ENCODE results near the gene ZNF532.
"Not testable (repeated sequence)": the region's sequence is repeated elsewhere in the genome, so short reads cannot be mapped to it uniquely, and the experiment has no call there.

Gene ZNF532

GRCh38 chr18:58851856-58852255 lies 12.8 kb upstream of the ZNF532 start:
- Histone ChIP-seq H2BK5ac (ENCODE audit: low read length) (peak overlapping the region; percentile 56), H3K56ac (ENCODE audit: low read length) (peak overlapping the region; percentile 69), H3K36me3 (ENCODE audit: control insufficient read depth, insufficient read depth, low read length) (no peaks in the 10 kb centered on the region), H3K4me3 (ENCODE audit: low read length) (no peak overlapping the region), H3K4me1 (ENCODE audit: control insufficient read depth, low read depth, low read length) (peaks cover 16% of the 10 kb centered on the region), H3K4me2 (ENCODE audit: low read length) (no peak overlapping the region), H3K9ac (ENCODE audit: low read length) (no peak overlapping the region), H4K8ac (ENCODE audit: low read depth, low read length) (no peak overlapping the region), H3K18ac (ENCODE audit: low read length) (peak overlapping the region; percentile 63), H3K4ac (ENCODE audit: low read depth, low read length) (no peak overlapping the region), H2BK15ac (replicated peaks; ENCODE audit: low read depth) (no peak overlapping the region), H3K79me2 (ENCODE audit: control insufficient read depth, insufficient read depth, low read length) (no peaks in the 10 kb centered on the region), H2AK5ac (ENCODE audit: low read length) (no peak overlapping the region), H3K27ac (ENCODE audit: low read depth, low read length) (peak overlapping the region; percentile 84), H3K27me3 (ENCODE audit: insufficient read depth, low read length, poor library complexity) (no peaks in the 10 kb centered on the region), H3K79me1 (ENCODE audit: low read length) (no peaks in the 10 kb centered on the region), H2BK120ac (ENCODE audit: low read depth, low read length) (no peak overlapping the region), H3K23ac (ENCODE audit: low read length) (no peak overlapping the region), H4K5ac (ENCODE audit: low read length) (peak overlapping the region; percentile 26)
- WGBS (ENCODE audit: extremely low coverage, insufficient coverage, low lambda C conversion rate), result no CpG with 5 or more reads among the region's 5 CpGs
- DNase-seq, result peak; percentile 89

- Histone ChIP-seq H2AK5ac (ENCODE audit: low read length) (no peak overlapping the region), H3K36me3 (ENCODE audit: control insufficient read depth, insufficient read depth, low read length) (no peaks in the 10 kb centered on the region), H3K4ac (ENCODE audit: low read depth, low read length) (no peak overlapping the region), H3K79me1 (ENCODE audit: low read length) (no peaks in the 10 kb centered on the region), H4K8ac (ENCODE audit: low read depth, low read length) (no peak overlapping the region), H3K4me1 (ENCODE audit: control insufficient read depth, low read depth, low read length) (peaks cover 14% of the 10 kb centered on the region), H3K27ac (ENCODE audit: low read depth, low read length) (no peak overlapping the region), H3K4me3 (ENCODE audit: low read length) (no peak overlapping the region), H3K18ac (ENCODE audit: low read length) (peak overlapping the region; percentile 52), H3K9ac (ENCODE audit: low read length) (no peak overlapping the region), H3K4me2 (ENCODE audit: low read length) (no peak overlapping the region), H3K23ac (ENCODE audit: low read length) (no peak overlapping the region), H3K56ac (ENCODE audit: low read length) (no peak overlapping the region), H2BK5ac (ENCODE audit: low read length) (no peak overlapping the region), H4K5ac (ENCODE audit: low read length) (no peak overlapping the region), H3K79me2 (ENCODE audit: control insufficient read depth, insufficient read depth, low read length) (no peaks in the 10 kb centered on the region), H3K27me3 (ENCODE audit: insufficient read depth, low read length, poor library complexity) (no peaks in the 10 kb centered on the region), H2BK120ac (ENCODE audit: low read depth, low read length) (no peak overlapping the region), H2BK15ac (replicated peaks; ENCODE audit: low read depth) (no peak overlapping the region)
- no peak for DNase-seq
- WGBS (ENCODE audit: extremely low coverage, insufficient coverage, low lambda C conversion rate), result no CpG with 5 or more reads among the region's 4 CpGs
Measured at GRCh38 chr18:58852629-58853028, 12.0 kb upstream of the ZNF532 start.

- DNase-seq, result no peak
- WGBS (ENCODE audit: extremely low coverage, insufficient coverage, low lambda C conversion rate), result no CpG with 5 or more reads among the region's 3 CpGs
- no peak overlapping the region for H3K4ac ChIP-seq (ENCODE audit: low read depth, low read length)
Measured at GRCh38 chr18:58853561-58853960, 11.1 kb upstream of the ZNF532 start.

GRCh38 chr18:58855521-58855920 lies 9.2 kb upstream of the ZNF532 start:
- not testable (repeated sequence) for H2BK15ac ChIP-seq (replicated peaks; ENCODE audit: low read depth); H4K8ac ChIP-seq (ENCODE audit: low read depth, low read length); H3K27me3 ChIP-seq (ENCODE audit: insufficient read depth, low read length, poor library complexity); H3K4me3 ChIP-seq (ENCODE audit: low read length); H2BK5ac ChIP-seq (ENCODE audit: low read length); H3K9ac ChIP-seq (ENCODE audit: low read length); H3K36me3 ChIP-seq (ENCODE audit: control insufficient read depth, insufficient read depth, low read length); H3K79me2 ChIP-seq (ENCODE audit: control insufficient read depth, insufficient read depth, low read length); H3K23ac ChIP-seq (ENCODE audit: low read length); H3K27ac ChIP-seq (ENCODE audit: low read depth, low read length); DNase-seq; H3K18ac ChIP-seq (ENCODE audit: low read length); H3K56ac ChIP-seq (ENCODE audit: low read length); H4K5ac ChIP-seq (ENCODE audit: low read length); H3K4me2 ChIP-seq (ENCODE audit: low read length); H3K4ac ChIP-seq (ENCODE audit: low read depth, low read length); H3K79me1 ChIP-seq (ENCODE audit: low read length); H2AK5ac ChIP-seq (ENCODE audit: low read length); H2BK120ac ChIP-seq (ENCODE audit: low read depth, low read length)
- H3K4me1 ChIP-seq (ENCODE audit: control insufficient read depth, low read depth, low read length), result peaks cover 13% of the 10 kb centered on the region
- no CpG with 5 or more reads among the region's 7 CpGs for WGBS (ENCODE audit: extremely low coverage, insufficient coverage, low lambda C conversion rate)

More at GRCh38 chr18:58853561-58853960, 11.1 kb upstream of the ZNF532 start:
- Histone ChIP-seq H2AK5ac (ENCODE audit: low read length) (peak overlapping the region; percentile 90), H3K23ac (ENCODE audit: low read length) (no peak overlapping the region), H2BK5ac (ENCODE audit: low read length) (no peak overlapping the region), H3K79me2 (ENCODE audit: control insufficient read depth, insufficient read depth, low read length) (no peaks in the 10 kb centered on the region), H3K4me3 (ENCODE audit: low read length) (no peak overlapping the region), H3K9ac (ENCODE audit: low read length) (no peak overlapping the region), H3K79me1 (ENCODE audit: low read length) (no peaks in the 10 kb centered on the region), H3K27me3 (ENCODE audit: insufficient read depth, low read length, poor library complexity) (no peaks in the 10 kb centered on the region), H2BK15ac (replicated peaks; ENCODE audit: low read depth) (no peak overlapping the region), H4K8ac (ENCODE audit: low read depth, low read length) (no peak overlapping the region), H3K56ac (ENCODE audit: low read length) (peak overlapping the region; percentile 3), H2BK120ac (ENCODE audit: low read depth, low read length) (no peak overlapping the region), H3K36me3 (ENCODE audit: control insufficient read depth, insufficient read depth, low read length) (no peaks in the 10 kb centered on the region), H3K18ac (ENCODE audit: low read length) (no peak overlapping the region), H3K27ac (ENCODE audit: low read depth, low read length) (no peak overlapping the region), H3K4me1 (ENCODE audit: control insufficient read depth, low read depth, low read length) (peaks cover 10% of the 10 kb centered on the region), H4K5ac (ENCODE audit: low read length) (no peak overlapping the region), H3K4me2 (ENCODE audit: low read length) (no peak overlapping the region)

- DNase-seq, result no peak
- H3K36me3 ChIP-seq (ENCODE audit: control insufficient read depth, insufficient read depth, low read length), result no peaks in the 10 kb centered on the region
- H3K9ac ChIP-seq (ENCODE audit: low read length), result no peak overlapping the region
- no peaks in the 10 kb centered on the region for H3K79me2 ChIP-seq (ENCODE audit: control insufficient read depth, insufficient read depth, low read length)
- no peak overlapping the region for H3K4ac ChIP-seq (ENCODE audit: low read depth, low read length)
- H2BK120ac ChIP-seq (ENCODE audit: low read depth, low read length), result no peak overlapping the region
- H3K56ac ChIP-seq (ENCODE audit: low read length), result no peak overlapping the region
- H3K18ac ChIP-seq (ENCODE audit: low read length), result no peak overlapping the region
- WGBS (ENCODE audit: extremely low coverage, insufficient coverage, low lambda C conversion rate), result no CpG with 5 or more reads among the region's 9 CpGs
- H3K4me2 ChIP-seq (ENCODE audit: low read length), result no peak overlapping the region
- no peak overlapping the region for H4K8ac ChIP-seq (ENCODE audit: low read depth, low read length)
- H2AK5ac ChIP-seq (ENCODE audit: low read length), result no peak overlapping the region
- H3K4me3 ChIP-seq (ENCODE audit: low read length), result no peak overlapping the region
- no peak overlapping the region for H3K23ac ChIP-seq (ENCODE audit: low read length)
- no peaks in the 10 kb centered on the region for H3K79me1 ChIP-seq (ENCODE audit: low read length)
- no peak overlapping the region for H2BK15ac ChIP-seq (replicated peaks; ENCODE audit: low read depth)
- no peak overlapping the region for H4K5ac ChIP-seq (ENCODE audit: low read length)
- peaks cover 16% of the 10 kb centered on the region for H3K4me1 ChIP-seq (ENCODE audit: control insufficient read depth, low read depth, low read length)
- H2BK5ac ChIP-seq (ENCODE audit: low read length), result no peak overlapping the region
- no peaks in the 10 kb centered on the region for H3K27me3 ChIP-seq (ENCODE audit: insufficient read depth, low read length, poor library complexity)
- H3K27ac ChIP-seq (ENCODE audit: low read depth, low read length), result no peak overlapping the region
Measured at GRCh38 chr18:58856881-58857280, 7.8 kb upstream of the ZNF532 start.

All from mesendoderm (in vitro differentiated cells).